ENCODE results near the gene DPYD. TPM values are rescaled to one million over a fixed set of nuclear protein-coding genes. Genes with fewer than 3 reads are reported as not detected.
A peak's percentile ranks its signal among the peaks of the same experiment; 100 is the strongest.

The DPYD gene
- total and polyA plus RNA-seq, 11 donors = 2.6 to 38.4 (median 7.8) TPM

GRCh38 chr1:97051823-97052222, 869.0 kb downstream of the DPYD start:
- H3K27me3 ChIP-seq = no peaks in the 10 kb centered on the region
- TF ChIP-seq POLR2A (IDR thresholded peaks at IDR 0.05) (no peak), CTCF (IDR thresholded peaks at IDR 0.05) (no peak)
- no peaks in the 10 kb centered on the region for H3K36me3 ChIP-seq
- ATAC-seq (no peak), DNase-seq (no peak)
- peaks cover 0 to 16% (median 6%) of the 10 kb centered on the region in 12 donors for H3K9me3 ChIP-seq
- no peak overlapping the region for H3K27ac ChIP-seq
- H3K4me1 ChIP-seq = peaks cover 0 to 6% (median 0%) of the 10 kb centered on the region in 12 donors
- no peak overlapping the region for H3K4me3 ChIP-seq
- intact Hi-C loops (cut with DNase I) = no loop called here

- DNase-seq (no peak), ATAC-seq (no peak)
- peaks cover 0 to 7% (median 0%) of the 10 kb centered on the region in 12 donors for H3K4me1 ChIP-seq
- H3K27me3 ChIP-seq = no peaks in the 10 kb centered on the region
- H3K36me3 ChIP-seq = no peaks in the 10 kb centered on the region
- H3K27ac ChIP-seq = no peak overlapping the region
- no peak overlapping the region for H3K4me3 ChIP-seq
- WGBS, 4 donors = 91 to 98% (median 93%) methylated on average over 1 of the region's 1 CpG
- TF ChIP-seq POLR2A (IDR thresholded peaks at IDR 0.05) (no peak), CTCF (IDR thresholded peaks at IDR 0.05) (peak in 1 of 12 donors; percentile 30)
- intact Hi-C loops (cut with DNase I) = no loop called here
- peaks cover 0 to 4% (median 0%) of the 10 kb centered on the region in 12 donors for H3K9me3 ChIP-seq
Observed at GRCh38 chr1:97050506-97050905, 870.3 kb downstream of the DPYD start.

- peak in 1 of 5 donors; percentile 28 for DNase-seq
- no peaks in the 10 kb centered on the region for H3K36me3 ChIP-seq
- no peak overlapping the region for H3K27ac ChIP-seq
- peaks cover 0 to 16% (median 2%) of the 10 kb centered on the region in 12 donors for H3K9me3 ChIP-seq
- ATAC-seq = no peak
- H3K4me1 ChIP-seq = peaks cover 0 to 7% (median 0%) of the 10 kb centered on the region in 12 donors
- intact Hi-C loops (cut with DNase I) = no loop called here
- no peaks in the 10 kb centered on the region for H3K27me3 ChIP-seq
- 61 to 71% (median 68%) methylated on average over 2 of the region's 2 CpGs for WGBS, 4 donors
- TF ChIP-seq POLR2A (IDR thresholded peaks at IDR 0.05) (no peak), CTCF (IDR thresholded peaks at IDR 0.05) (no peak)
- no peak overlapping the region for H3K4me3 ChIP-seq
Observed at GRCh38 chr1:97047421-97047793, 873.4 kb downstream of the DPYD start.

- Histone ChIP-seq H3K36me3 (no peaks in the 10 kb centered on the region), H3K27ac (no peak overlapping the region), H3K4me1 (peaks cover 0 to 7% (median 0%) of the 10 kb centered on the region in 12 donors), H3K9me3 (peaks cover 0 to 21% (median 3%) of the 10 kb centered on the region in 12 donors), H3K4me3 (no peak overlapping the region), H3K27me3 (no peaks in the 10 kb centered on the region)
- WGBS, 4 donors = 82 to 86% (median 84%) methylated on average over 5 of the region's 5 CpGs
- intact Hi-C loops (cut with DNase I) = no loop called here
- DNase-seq (no peak), ATAC-seq (no peak)
- no peak for TF ChIP-seq CTCF (IDR thresholded peaks at IDR 0.05)
- no peak for TF ChIP-seq POLR2A (IDR thresholded peaks at IDR 0.05)
Observed at GRCh38 chr1:97046765-97047420, 873.9 kb downstream of the DPYD start.
